VCaP (cell line): ENCODE data around the gene FAR2.

Experiments
- H3K27ac ChIP-seq: fragments of 450-650 bp; 2 replicates; pipeline ENCODE4 v1.5.1; 2017
- CTCF ChIP-seq: fragments of 450-650 bp; conservative IDR thresholded peaks from 2 replicates; pipeline ENCODE4 v1.5.1; 2017; ENCODE audit warnings: mild to moderate bottlenecking, moderate library complexity

Gene FAR2

DNA sequence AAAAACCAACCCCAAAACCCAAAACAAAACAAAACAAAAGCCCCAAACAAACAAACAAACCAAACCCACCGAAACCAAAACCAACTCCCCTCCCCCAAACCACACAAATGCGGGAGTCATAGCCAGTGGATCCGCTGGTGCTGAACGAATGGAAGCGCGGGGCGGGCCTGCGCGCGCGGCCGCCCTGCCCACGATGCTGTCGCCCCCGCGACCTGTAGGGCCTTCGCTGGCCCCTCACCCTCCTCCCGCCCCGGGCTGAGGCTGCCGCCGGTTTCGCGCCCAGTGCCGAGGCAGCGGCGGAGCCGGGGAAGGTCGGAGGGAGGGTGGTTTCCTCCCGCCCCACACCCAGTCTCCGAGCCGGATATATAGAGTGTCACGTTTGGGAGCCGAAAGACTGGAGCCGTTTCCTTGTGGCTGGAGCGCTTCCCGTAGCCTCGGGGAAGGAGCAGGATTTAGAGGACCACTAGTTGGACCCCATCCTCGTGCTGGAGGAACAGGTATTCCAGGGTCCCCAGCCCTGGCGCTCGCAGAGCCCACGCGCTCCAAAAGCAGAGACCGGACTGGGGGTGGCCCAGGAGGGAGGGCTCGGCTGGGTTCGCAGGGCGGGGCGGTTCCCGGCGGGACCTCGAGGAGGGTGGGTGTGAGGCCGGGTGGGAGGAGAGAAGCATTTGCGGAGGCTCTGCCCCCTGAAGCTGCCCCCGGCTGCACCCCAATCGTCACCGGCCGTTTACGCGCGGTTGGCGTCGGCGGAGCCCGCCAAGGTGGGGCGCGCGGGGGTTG, at the start of gene FAR2:
FAR2 (plus strand) TSS at position 368 of the 780 bp plus-strand sequence. CDS start 121,172 bp downstream, outside the sequence.
- no peak for TF ChIP-seq CTCF
- H3K27ac ChIP-seq: no peak within 1 kb of the TSS

DNA sequence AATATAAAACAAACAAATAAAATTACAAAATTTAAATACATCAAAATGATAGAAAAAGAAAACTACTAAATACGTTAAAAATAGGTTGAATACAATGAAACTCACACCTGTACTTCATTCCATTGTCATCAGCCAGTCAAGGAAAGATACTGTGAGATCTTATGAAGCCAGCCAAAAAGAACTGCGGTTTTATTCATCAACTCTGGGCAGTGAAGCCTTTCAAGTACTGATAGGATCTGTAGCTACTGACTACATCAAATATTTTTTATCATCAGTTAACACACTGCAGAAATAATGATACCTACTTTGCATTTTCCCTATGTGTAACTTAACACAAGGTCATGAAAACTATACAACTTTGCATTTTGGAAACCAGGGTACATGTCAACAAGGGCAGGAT, 46.3 kb upstream of the FAR2 start:
- no peak overlapping the region for H3K27ac ChIP-seq
- no peak for TF ChIP-seq CTCF

DNA sequence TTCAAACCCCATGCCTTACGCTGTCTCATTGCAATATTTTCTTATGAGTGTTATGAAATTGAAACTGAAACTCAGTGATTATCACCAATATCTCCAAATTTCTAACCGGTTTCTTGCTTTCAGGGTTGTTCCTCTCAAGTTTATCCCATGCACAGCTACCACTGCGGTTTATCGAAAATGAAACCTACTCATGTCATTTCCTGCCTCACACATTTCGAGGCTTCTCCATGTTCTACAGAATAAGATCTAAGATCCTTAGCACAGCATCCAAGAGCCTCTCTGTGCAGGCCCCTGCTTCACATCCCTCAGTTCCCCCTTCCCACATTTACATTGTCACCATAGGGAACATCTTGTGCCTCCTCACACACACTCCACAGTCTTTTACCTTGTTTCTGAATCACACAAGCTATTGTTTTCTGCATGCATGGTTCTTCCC, 45.5 kb upstream of the FAR2 start:
- no peak overlapping the region for H3K27ac ChIP-seq
- no peak for TF ChIP-seq CTCF

- no peak overlapping the region for H3K27ac ChIP-seq
- no peak for TF ChIP-seq CTCF
Measured at GRCh38 chr12:29104516-29104915, 44.6 kb upstream of the FAR2 start.

GRCh38 chr12:29110506-29111442, 38.3 kb upstream of the FAR2 start:
- TF ChIP-seq CTCF: no peak

DNA sequence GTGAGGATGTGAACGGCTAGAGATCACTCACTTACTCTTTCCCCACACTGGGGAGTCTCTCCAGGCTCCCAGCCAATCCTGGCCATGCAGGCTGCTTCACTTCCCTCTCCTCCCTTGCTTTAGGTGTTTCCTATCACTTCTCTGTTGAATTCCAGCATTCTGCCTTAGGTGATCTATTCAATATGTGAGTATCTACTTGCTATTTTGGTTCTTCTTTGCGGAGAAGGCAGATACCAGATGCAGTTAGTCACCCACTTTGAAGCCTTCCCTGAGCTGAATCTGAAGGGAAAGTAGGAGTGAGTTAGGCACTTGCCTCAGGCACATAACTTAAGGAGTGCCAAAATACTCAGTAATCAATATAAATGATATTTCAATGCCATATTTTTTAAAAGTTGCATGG, 36.0 kb upstream of the FAR2 start:
- H3K27ac ChIP-seq: no peak overlapping the region
- no peak for TF ChIP-seq CTCF

More at GRCh38 chr12:29110506-29111442, 38.3 kb upstream of the FAR2 start:
- H3K27ac ChIP-seq: no peak overlapping the region

- TF ChIP-seq CTCF: no peak
- H3K27ac ChIP-seq: no peak overlapping the region
Measured at GRCh38 chr12:29116414-29116813, 32.7 kb upstream of the FAR2 start.
